ENCODE results near the gene EFCAB8.
"Not testable (repeated sequence)": the region's sequence is repeated elsewhere in the genome, so short reads cannot be mapped to it uniquely, and the experiment has no call there.

EFCAB8 gene

DNA sequence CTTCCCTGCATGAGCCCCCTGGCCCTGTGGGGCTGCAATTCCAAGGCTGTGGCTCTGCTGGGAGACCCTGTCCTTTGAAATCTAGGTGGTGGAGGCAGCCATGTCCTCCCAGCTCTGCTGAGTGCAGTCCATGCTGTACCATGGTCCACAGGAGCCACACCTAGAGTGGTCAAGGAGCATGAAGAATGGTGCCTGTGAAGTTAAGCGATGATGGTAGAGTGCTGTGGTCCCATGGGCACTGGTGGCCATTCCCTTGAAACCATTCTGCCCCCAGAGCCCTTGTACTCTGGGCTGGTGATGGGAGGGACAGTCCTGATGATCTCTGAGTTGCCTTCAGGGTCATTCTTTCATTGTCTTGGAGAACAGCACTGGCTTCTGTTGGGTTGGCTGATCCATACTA is 55.3 kb downstream of the EFCAB8 start:
- no peak for DNase-seq

GRCh38 chr20:32917191-32917950 is 58.6 kb downstream of the EFCAB8 start:
- no peak for DNase-seq

DNA sequence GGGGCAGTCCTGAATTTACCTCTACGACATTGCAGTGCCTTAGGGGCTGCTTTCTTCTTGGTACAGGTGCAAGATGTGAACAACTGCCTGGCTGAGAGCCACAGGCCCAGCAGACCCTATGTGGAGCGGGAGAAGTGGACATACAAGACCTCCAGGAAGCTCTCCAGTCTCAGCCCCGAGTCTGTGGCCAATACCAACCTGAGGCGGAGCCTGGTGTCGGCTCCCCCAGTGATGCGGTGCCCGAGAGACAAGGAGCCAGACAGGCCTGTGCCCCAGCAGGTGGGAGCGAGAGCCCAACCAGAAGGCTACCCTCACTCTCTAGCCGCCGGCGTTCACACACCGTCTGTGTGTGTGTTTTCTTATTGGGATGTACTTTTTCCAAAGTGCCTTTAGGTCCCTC is 59.6 kb downstream of the EFCAB8 start:
- DNase-seq, result no peak

- DNase-seq, result no peak
Measured at GRCh38 chr20:32918751-32919150, 60.0 kb downstream of the EFCAB8 start.

- DNase-seq, result no peak
Measured at GRCh38 chr20:32920066-32920465, 61.3 kb downstream of the EFCAB8 start.

DNA sequence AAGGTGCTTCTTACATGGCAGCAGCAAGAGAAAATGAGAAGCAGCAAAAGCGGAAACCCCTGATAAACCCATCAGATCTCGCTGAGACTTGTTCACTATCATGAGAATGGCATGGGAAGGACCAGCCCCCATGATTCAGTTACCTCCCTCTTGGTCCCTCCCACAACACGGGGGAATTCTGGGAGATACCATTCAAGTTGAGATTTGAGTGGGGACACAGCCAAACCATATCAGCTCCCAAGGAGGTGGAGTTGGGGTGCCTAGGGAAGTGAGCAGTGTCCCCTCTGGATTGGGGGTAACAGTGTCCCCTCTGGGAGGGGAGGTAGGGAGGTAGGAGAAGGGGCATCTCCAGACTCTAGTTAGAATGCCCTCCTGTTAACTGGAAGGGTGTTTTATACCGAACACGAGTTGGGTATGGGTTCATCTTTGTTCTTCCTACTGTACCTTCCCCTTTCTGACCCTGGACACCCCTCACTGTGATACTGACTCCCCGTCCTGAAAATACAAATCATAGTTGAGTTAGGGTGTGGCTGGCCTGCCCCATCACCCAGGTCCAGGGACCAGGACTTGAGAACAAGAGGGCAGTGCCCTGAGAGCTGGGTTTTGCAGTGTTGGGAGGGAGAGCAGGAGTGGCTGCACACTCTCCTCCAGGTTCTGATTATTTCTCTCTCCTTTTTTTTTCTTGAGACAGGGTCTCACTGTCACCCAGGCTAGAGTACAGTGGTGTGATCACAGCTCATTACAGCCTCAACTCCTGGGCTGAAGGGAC is 62.0 kb downstream of the EFCAB8 start:
- DNase-seq, result no peak

DNA sequence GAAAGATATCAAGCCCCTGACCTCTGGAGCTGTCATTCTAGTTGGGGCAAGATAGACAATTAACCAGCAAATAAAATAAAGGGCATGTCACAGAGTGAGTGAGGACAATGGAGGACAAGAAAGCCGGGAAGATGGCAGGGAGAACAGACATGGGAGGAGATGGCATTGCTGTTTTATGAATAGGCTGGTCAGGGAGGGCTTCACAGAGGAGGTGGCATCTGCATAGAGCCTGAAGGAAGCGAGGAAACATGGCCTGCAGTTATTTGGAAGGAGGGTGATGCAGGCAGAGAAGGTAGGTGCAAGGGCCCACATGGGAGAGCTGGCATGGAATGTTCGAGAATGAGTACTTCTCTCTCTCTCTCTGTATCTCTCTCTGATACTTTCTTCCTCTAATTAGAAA is 63.7 kb downstream of the EFCAB8 start:
- DNase-seq, result no peak

- no peak for DNase-seq
Measured at GRCh38 chr20:32924781-32925180, 66.1 kb downstream of the EFCAB8 start.

GRCh38 chr20:32925481-32926196 is 66.9 kb downstream of the EFCAB8 start:
- no peak for DNase-seq

GRCh38 chr20:32929162-32929561 is 70.4 kb downstream of the EFCAB8 start:
- no peak for DNase-seq

- DNase-seq, result no peak
Measured at GRCh38 chr20:32930181-32930580, 71.5 kb downstream of the EFCAB8 start.

DNA sequence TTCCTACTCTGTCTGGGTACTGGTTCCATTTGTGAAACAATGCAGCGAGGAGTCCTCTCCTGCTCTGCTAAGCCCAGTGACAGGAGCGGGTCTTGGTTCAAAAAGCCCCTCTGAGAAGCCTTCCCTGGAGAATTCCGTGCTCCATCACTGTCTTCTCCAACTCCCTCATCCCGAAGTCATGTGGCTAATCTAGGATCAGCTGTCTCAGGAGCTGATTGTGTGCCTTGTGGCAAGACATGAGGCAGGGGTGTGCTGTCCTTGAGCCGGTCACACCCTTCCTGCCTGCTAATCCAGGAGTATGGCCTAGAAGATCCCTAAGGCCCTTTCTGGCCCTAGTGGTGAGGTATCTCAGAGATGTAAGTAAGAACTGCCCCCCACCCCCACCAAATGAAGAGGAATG is 72.0 kb downstream of the EFCAB8 start:
- DNase-seq, result no peak

- DNase-seq, result no peak
Measured at GRCh38 chr20:32934580-32934979, 75.9 kb downstream of the EFCAB8 start.

GRCh38 chr20:32941155-32941885 is 82.6 kb downstream of the EFCAB8 start:
- no peak for DNase-seq

DNA sequence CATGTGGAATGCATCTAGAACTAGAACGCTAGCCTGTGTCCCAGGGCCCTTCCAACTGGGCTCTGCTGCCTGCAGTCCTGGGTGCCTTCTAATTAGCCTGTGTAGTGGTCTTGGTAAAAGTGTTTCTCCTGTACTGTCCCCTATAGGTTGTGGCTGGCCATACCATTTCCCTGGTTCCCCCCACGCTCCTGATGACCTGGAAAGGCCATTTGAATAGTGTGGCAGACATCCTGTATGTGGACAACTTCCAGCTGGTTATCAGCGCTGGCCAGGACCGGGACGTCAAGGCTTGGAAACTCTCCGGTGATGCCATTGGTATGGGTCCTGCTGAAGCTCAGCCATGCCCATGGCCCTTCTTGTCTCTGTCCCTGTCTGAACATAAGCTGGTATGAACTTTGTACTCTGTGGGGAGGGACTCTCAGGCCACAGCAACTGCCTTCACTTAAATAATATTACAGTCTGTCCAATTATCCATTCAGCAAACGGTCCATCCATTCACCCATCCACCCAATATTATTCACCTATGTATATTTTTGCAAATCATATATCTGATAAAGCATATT is 84.8 kb downstream of the EFCAB8 start:
- DNase-seq, result no peak

DNA sequence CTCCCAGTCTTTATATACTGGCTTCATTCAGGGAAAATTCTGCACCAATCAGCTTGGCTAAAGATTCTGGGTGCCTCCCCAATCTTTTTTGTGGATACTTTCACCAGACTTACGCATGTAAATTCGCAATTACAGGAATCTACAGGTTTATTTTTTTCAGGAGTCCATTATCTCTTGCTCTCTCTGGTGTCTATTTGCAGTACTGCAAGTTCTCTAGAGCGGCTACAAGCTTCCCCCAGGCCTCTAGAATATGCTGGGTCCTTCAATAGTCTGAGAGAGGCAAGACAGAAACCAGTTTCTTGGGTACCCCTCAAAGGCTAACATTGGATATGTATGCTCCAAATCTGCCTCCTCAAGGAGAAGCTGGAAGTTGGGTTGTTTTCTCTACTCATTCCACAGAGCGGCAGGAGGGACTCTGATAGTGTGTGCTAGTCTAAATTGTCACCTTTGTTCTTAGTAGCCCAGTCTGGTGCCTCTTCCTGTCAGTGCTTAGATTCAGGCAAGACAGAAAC is 87.0 kb downstream of the EFCAB8 start:
- no peak for DNase-seq

- no peak for DNase-seq
Measured at GRCh38 chr20:32946629-32947028, 87.9 kb downstream of the EFCAB8 start.

- DNase-seq, result not testable (repeated sequence)
Measured at GRCh38 chr20:32950539-32950938, 91.8 kb downstream of the EFCAB8 start.

DNA sequence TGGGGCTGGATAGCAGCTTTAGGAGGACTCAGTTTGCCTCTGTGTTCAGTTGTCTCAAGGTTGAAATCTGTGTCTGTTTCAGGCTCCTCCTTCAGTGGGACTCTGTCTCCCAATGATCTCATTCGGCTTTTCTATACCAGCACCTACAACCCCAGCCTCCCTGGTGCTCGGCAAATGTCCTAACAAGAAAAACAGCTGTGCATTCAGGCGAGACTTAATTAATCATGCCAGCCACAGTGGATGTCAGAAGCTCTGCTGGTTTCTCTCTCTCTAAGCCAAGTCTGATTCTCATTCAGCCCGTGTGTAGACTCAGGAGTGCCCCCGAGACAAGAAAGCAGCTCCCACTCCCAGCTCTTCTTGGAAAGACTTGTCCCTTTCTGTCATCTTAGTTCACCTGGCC is 98.7 kb downstream of the EFCAB8 start:
- no peak for DNase-seq

- DNase-seq, result no peak
Measured at GRCh38 chr20:32958574-32958973, 99.9 kb downstream of the EFCAB8 start.

- DNase-seq, result no peak
Measured at GRCh38 chr20:32959351-32960221, 100.9 kb downstream of the EFCAB8 start.

DNA sequence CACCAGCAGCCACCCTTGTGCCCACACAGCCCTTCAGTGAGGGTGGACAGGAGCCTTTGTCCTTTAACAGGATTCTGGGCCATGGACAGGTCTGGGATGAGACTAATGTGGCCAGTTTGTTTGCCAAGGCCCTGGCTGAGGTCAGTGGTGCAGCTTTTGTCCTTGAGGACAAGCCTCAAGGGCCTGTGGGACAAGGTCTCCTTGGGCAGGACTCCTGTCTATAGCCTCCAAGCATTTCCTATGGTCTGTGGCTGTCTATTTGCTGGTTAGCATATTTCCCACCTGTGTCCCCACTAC is 101.4 kb downstream of the EFCAB8 start:
- DNase-seq, result no peak
